GM10266 (cell line): ENCODE data around the gene SWI5.
"Not testable (repeated sequence)": the region's sequence is repeated elsewhere in the genome, so short reads cannot be mapped to it uniquely, and the experiment has no call there.

Source experiments
- DNase-seq: peaks from one replicate; pipeline ENCODE4 v3.0.0; 2012; ENCODE audit errors: extremely low spot score
- CTCF ChIP-seq: IDR thresholded peaks from 2 replicates; pipeline ENCODE4 v1.5.1; 2012; ENCODE audit warnings: mild to moderate bottlenecking, low read depth; ENCODE audit not compliant: control insufficient read depth, insufficient read depth; ENCODE audit errors: missing control alignments

The SWI5 gene

GRCh38 chr9:128276008-128276573 is at the start of gene SWI5:
SWI5 (plus strand) TSS chr9:128276276.
- DNase-seq, result peak; percentile 99
- TF ChIP-seq CTCF, result no peak

- DNase-seq, result no peak
- no peak for TF ChIP-seq CTCF
Observed at GRCh38 chr9:128226412-128226801, 49.7 kb upstream of the SWI5 start.

DNA sequence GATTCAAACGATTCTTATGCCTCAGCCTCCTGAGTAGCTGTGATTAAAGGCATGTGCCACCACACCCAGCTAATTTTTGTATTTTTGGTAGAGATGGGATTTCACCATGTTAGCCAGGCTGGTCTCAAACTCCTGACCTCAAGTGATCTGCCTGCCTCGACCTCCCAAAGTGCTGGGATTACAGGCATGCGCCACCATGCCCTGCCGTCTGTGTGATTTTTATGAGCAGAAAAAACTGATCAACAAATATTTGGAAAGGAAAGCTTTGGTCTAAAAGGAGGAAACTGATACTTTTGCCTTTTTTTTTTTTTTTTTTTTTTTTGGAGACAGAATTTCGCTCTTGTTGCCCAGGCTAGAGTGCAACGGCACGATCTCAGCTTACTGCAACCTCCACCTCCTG is 45.2 kb upstream of the SWI5 start:
- DNase-seq, result not testable (repeated sequence)

- no peak for TF ChIP-seq CTCF
- no peak for DNase-seq
Observed at GRCh38 chr9:128231638-128232527, 44.2 kb upstream of the SWI5 start.

GRCh38 chr9:128232528-128233428 is 43.3 kb upstream of the SWI5 start:
- no peak for TF ChIP-seq CTCF
- DNase-seq, result no peak

- TF ChIP-seq CTCF, result no peak
- DNase-seq, result no peak
Observed at GRCh38 chr9:128233817-128234406, 42.2 kb upstream of the SWI5 start.

DNA sequence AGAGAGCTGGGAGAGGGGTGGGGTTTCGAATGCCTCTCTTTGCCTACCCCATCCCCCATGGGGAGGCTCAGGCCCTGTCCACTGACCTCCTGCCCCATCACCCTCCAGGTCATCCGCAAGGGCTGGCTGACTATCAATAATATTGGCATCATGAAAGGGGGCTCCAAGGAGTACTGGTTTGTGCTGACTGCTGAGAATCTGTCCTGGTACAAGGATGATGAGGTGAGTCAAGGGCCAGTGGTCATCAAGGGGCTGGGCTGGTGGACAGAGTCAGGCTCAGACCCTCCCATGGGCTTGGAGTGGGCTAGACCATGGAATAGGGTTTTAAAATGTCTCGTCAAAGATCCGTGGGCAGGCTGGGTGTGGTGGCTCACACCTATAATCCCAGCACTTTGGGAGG is 34.0 kb upstream of the SWI5 start:
- TF ChIP-seq CTCF, result no peak
- DNase-seq, result no peak
